HuH-7 (cell line): ENCODE measurements around the gene SRF.

Source experiments
- DNase-seq: peaks from one replicate; pipeline ENCODE4 v3.0.0; 2011; ENCODE audit warnings: low spot score

The SRF gene

GRCh38 chr6:43217351-43217750 is 46.3 kb downstream of the SRF start:
- no peak for DNase-seq

GRCh38 chr6:43219119-43219518 is 48.0 kb downstream of the SRF start:
- DNase-seq = no peak

GRCh38 chr6:43219814-43220213 is 48.7 kb downstream of the SRF start:
- no peak for DNase-seq

GRCh38 chr6:43220439-43220951 is 49.4 kb downstream of the SRF start:
- DNase-seq = no peak

- no peak for DNase-seq
Measured at GRCh38 chr6:43221046-43221972, 50.2 kb downstream of the SRF start.

- DNase-seq = no peak
Measured at GRCh38 chr6:43222418-43223059, 51.5 kb downstream of the SRF start.

- no peak for DNase-seq
Measured at GRCh38 chr6:43223175-43223574, 52.1 kb downstream of the SRF start.

- DNase-seq = no peak
Measured at GRCh38 chr6:43226192-43226851, 55.3 kb downstream of the SRF start.

- DNase-seq = peak; percentile 81
Measured at GRCh38 chr6:43228951-43229802, 58.1 kb downstream of the SRF start, which contains the start of gene DNPH1. Gene DNPH1 (minus strand): TSS chr6:43229481. CDS start chr6:43229456, 25 bp downstream.

- no peak for DNase-seq
Measured at GRCh38 chr6:43229803-43230620, 58.9 kb downstream of the SRF start.

GRCh38 chr6:43231053-43231452 is 60.0 kb downstream of the SRF start:
- DNase-seq = no peak
